ENCODE measurements around the gene MSL1. TPM values are rescaled to one million over a fixed set of nuclear protein-coding genes. Genes with fewer than 3 reads are reported as not detected.

Gene MSL1
- total RNA-seq, 3 donors from 2014 or later (not counting 1 experiment from before 2014, with no cell fraction given): 99.0 to 124 (median 110) TPM

- H3K27me3 ChIP-seq (ENCODE audit: control insufficient read depth, insufficient read depth, low read length): no peaks in the 10 kb centered on the region
- H3K4me3 Mint-ChIP-seq: no peak overlapping the region
- peaks cover 9% of the 10 kb centered on the region for H3K36me3 ChIP-seq (ENCODE audit: control insufficient read depth, insufficient read depth, low read length)
- H3K9me3 ChIP-seq (ENCODE audit: control insufficient read depth, insufficient read depth, low read length): no peaks in the 10 kb centered on the region
- DNase-seq (no peak), ATAC-seq (no peak)
- H3K4me3 ChIP-seq (ENCODE audit: low read length): no peak overlapping the region
- intact Hi-C loops (cut with micrococcal nuclease): no loop called here
- H3K27ac Mint-ChIP-seq: peak overlapping the region; percentile 34 to 70
- no peak for TF ChIP-seq CTCF (IDR thresholded peaks at IDR 0.05)
- H3K9me3 Mint-ChIP-seq: no peaks in the 10 kb centered on the region
- WGBS (ENCODE audit: insufficient coverage): over 99% methylated on average over 7 of the region's 7 CpGs
- H3K4me1 Mint-ChIP-seq: peaks cover 41 to 72% of the 10 kb centered on the region in 2 donors
- no peaks in the 10 kb centered on the region for H3K36me3 Mint-ChIP-seq
- peaks cover 56% of the 10 kb centered on the region for H3K4me1 ChIP-seq (ENCODE audit: control insufficient read depth, insufficient read depth, low read length)
- no peaks in the 10 kb centered on the region for H3K27me3 Mint-ChIP-seq (ENCODE audit: low read depth in 2 of 2)
- no peak overlapping the region for H3K27ac ChIP-seq (ENCODE audit: low read length)
These were observed 48.2 kb upstream of the MSL1 start for GRCh38 chr17:40073454-40074174.

GRCh38 chr17:40074175-40074512 is 47.6 kb upstream of the MSL1 start:
- H3K9me3 ChIP-seq (ENCODE audit: control insufficient read depth, insufficient read depth, low read length): no peaks in the 10 kb centered on the region
- no peak for ATAC-seq
- 92% methylated on average over 6 of the region's 8 CpGs for WGBS (ENCODE audit: insufficient coverage)
- peaks cover 37 to 67% of the 10 kb centered on the region in 2 donors for H3K4me1 Mint-ChIP-seq
- H3K27me3 ChIP-seq (ENCODE audit: control insufficient read depth, insufficient read depth, low read length): no peaks in the 10 kb centered on the region
- H3K36me3 ChIP-seq (ENCODE audit: control insufficient read depth, insufficient read depth, low read length): peaks cover 9% of the 10 kb centered on the region
- no peaks in the 10 kb centered on the region for H3K9me3 Mint-ChIP-seq
- no peak for TF ChIP-seq CTCF (IDR thresholded peaks at IDR 0.05)
- H3K27ac ChIP-seq (ENCODE audit: low read length): no peak overlapping the region
- H3K4me3 ChIP-seq (ENCODE audit: low read length): no peak overlapping the region
- H3K36me3 Mint-ChIP-seq: no peaks in the 10 kb centered on the region
- H3K27me3 Mint-ChIP-seq (ENCODE audit: low read depth in 2 of 2): no peaks in the 10 kb centered on the region
- H3K27ac Mint-ChIP-seq: peak overlapping the region in 1 of 2 donors; percentile 70
- H3K4me3 Mint-ChIP-seq: no peak overlapping the region
- H3K4me1 ChIP-seq (ENCODE audit: control insufficient read depth, insufficient read depth, low read length): peaks cover 51% of the 10 kb centered on the region
- intact Hi-C loops (cut with micrococcal nuclease): no loop called here
- no peak for DNase-seq

- peaks cover 44% of the 10 kb centered on the region for H3K4me1 ChIP-seq (ENCODE audit: control insufficient read depth, insufficient read depth, low read length)
- no peak for TF ChIP-seq CTCF (IDR thresholded peaks at IDR 0.05)
- Mint-ChIP-seq H3K36me3 (no peaks in the 10 kb centered on the region), H3K27me3 (ENCODE audit: low read depth in 2 of 2) (no peaks in the 10 kb centered on the region), H3K27ac (peak overlapping the region in 1 of 2 donors; percentile 70), H3K9me3 (no peaks in the 10 kb centered on the region), H3K4me3 (no peak overlapping the region), H3K4me1 (peaks cover 30 to 60% of the 10 kb centered on the region in 2 donors)
- intact Hi-C loops (cut with micrococcal nuclease): no loop called here
- WGBS (ENCODE audit: insufficient coverage): 65% methylated on average over 6 of the region's 6 CpGs
- no peak overlapping the region for H3K4me3 ChIP-seq (ENCODE audit: low read length)
- ATAC-seq: no peak
- peaks cover 12% of the 10 kb centered on the region for H3K36me3 ChIP-seq (ENCODE audit: control insufficient read depth, insufficient read depth, low read length)
- DNase-seq: no peak
- H3K27me3 ChIP-seq (ENCODE audit: control insufficient read depth, insufficient read depth, low read length): no peaks in the 10 kb centered on the region
- no peaks in the 10 kb centered on the region for H3K9me3 ChIP-seq (ENCODE audit: control insufficient read depth, insufficient read depth, low read length)
- H3K27ac ChIP-seq (ENCODE audit: low read length): peak overlapping the region; percentile 26
These were observed 46.9 kb upstream of the MSL1 start for GRCh38 chr17:40074871-40075200.
